OCI-LY7 (cell line): Measurements from ENCODE around the gene CD109. TPM values are rescaled to one million over a fixed set of nuclear protein-coding genes. Genes with fewer than 3 reads are reported as not detected.
A peak's percentile ranks its signal among the peaks of the same experiment; 100 is the strongest.

ENCODE experiments used
- BruUV-seq: library from RNA; stranded (reverse); fragments of 400-500 nt; replicated peaks from 2 replicates; lab custom pipeline; 2021; lab: Mats Ljungman, UMichigan
- CTCF ChIA-PET: fragments of 300-600 bp; sonication (Branson Sonifier 250); formaldehyde crosslinking; loops from one replicate; lab custom pipeline; 2022; ENCODE audit warnings: antibody characterized with exemption; ENCODE audit not compliant: unreplicated experiment; lab: Charles Lee
- POLR2A ChIA-PET: fragments of 300-600 bp; sonication (Branson Sonifier 250); formaldehyde crosslinking; loops from one replicate; lab custom pipeline; 2022; ENCODE audit warnings: antibody characterized with exemption; lab: Charles Lee
- DNase-seq: peaks from one replicate; pipeline ENCODE4 v3.0.0-alpha.2; 2015; ENCODE audit warnings: low spot score
- H2AFZ ChIP-seq: fragments of 200-600 bp; sonication (generic), shearing (Covaris generic); 2 replicates; pipeline ENCODE4 v1.6.1; 2014; ENCODE audit warnings: mild to moderate bottlenecking, antibody characterized with exemption, low read length, moderate library complexity
- H3K27ac ChIP-seq: fragments of 200-600 bp; sonication (generic); 2 replicates; pipeline ENCODE4 v1.5.1; 2014; ENCODE audit warnings: mixed run types, low read depth, mild to moderate bottlenecking, moderate library complexity, low read length, inconsistent platforms; ENCODE audit not compliant: poor library complexity, severe bottlenecking
- H3K36me3 ChIP-seq: fragments of 200-600 bp; sonication (generic); 2 replicates; pipeline ENCODE4 v1.6.1; 2014; ENCODE audit warnings: mild to moderate bottlenecking, antibody characterized with exemption, low read length, moderate library complexity, mixed read lengths; ENCODE audit not compliant: insufficient read depth
- H3K4me1 ChIP-seq: fragments of 200-600 bp; sonication (generic); 2 replicates; pipeline ENCODE4 v1.5.1; 2014; ENCODE audit warnings: mild to moderate bottlenecking, low read length; ENCODE audit not compliant: insufficient read depth, poor library complexity, severe bottlenecking
- H3K4me2 ChIP-seq: fragments of 200-600 bp; sonication (generic); 2 replicates; pipeline ENCODE4 v1.6.1; 2014; ENCODE audit warnings: mild to moderate bottlenecking, low read length
- H3K4me3 ChIP-seq: fragments of 200-600 bp; sonication (generic); 2 replicates; pipeline ENCODE4 v1.5.1; 2014; ENCODE audit warnings: mild to moderate bottlenecking, low read depth, low read length; ENCODE audit not compliant: poor library complexity, severe bottlenecking
- H3K79me2 ChIP-seq: fragments of 200-600 bp; sonication (generic); 2 replicates; pipeline ENCODE4 v1.6.1; 2016; ENCODE audit warnings: low read depth, mild to moderate bottlenecking, low read length, moderate library complexity, mixed read lengths; ENCODE audit not compliant: insufficient read depth
- H3K9me2 ChIP-seq: fragments of 200-600 bp; sonication (generic); 2 replicates; pipeline ENCODE4 v1.6.1; 2016; ENCODE audit warnings: mild to moderate bottlenecking, low read length, mixed read lengths; ENCODE audit not compliant: insufficient read depth
- H3K9me3 ChIP-seq: fragments of 200-600 bp; sonication (generic); 2 replicates; pipeline ENCODE4 v1.6.1; 2014; ENCODE audit warnings: mild to moderate bottlenecking, mixed run types, low read length, mixed read lengths
- H4K20me1 ChIP-seq: fragments of 200-600 bp; sonication (generic); 2 replicates; pipeline ENCODE4 v1.6.1; 2014; ENCODE audit warnings: mild to moderate bottlenecking, antibody characterized with exemption, low read length, moderate library complexity, mixed read lengths; ENCODE audit not compliant: insufficient read depth
- CTCF ChIP-seq: fragments of 200-600 bp; sonication (generic); conservative IDR thresholded peaks from 2 replicates; pipeline ENCODE4 v1.5.1; 2014; ENCODE audit warnings: mild to moderate bottlenecking, antibody characterized with exemption, low read length, moderate library complexity, mixed read lengths
- EZH2phosphoT487 ChIP-seq: fragments of 200-600 bp; sonication (generic); IDR thresholded peaks from 2 replicates; pipeline ENCODE4 v1.6.1; 2018; ENCODE audit warnings: low read depth, borderline replicate concordance, mild to moderate bottlenecking, mixed run types, antibody characterized with exemption, low read length, moderate library complexity, mixed read lengths
- intact Hi-C: fragments of 100-400 bp; cut with micrococcal nuclease; formaldehyde crosslinking; loops from one replicate; pipeline ENCODE4 v1.10.0; 2022; ENCODE audit not compliant: unreplicated experiment
- total RNA-seq, 2 experiments: library from RNA; depleted of rRNA in 1 of 2; stranded (reverse); fragments of >200 nt in 1 of 2; shearing (Covaris generic) in 1 of 2; gene quantifications; 2 replicates each; pipeline ENCODE4 v1.2.3, GENCODE V29; 2014 to 2022

Gene CD109
- total RNA-seq, 2 experiments from 2014 or later: 0.08 TPM; not detected in 1

DNA sequence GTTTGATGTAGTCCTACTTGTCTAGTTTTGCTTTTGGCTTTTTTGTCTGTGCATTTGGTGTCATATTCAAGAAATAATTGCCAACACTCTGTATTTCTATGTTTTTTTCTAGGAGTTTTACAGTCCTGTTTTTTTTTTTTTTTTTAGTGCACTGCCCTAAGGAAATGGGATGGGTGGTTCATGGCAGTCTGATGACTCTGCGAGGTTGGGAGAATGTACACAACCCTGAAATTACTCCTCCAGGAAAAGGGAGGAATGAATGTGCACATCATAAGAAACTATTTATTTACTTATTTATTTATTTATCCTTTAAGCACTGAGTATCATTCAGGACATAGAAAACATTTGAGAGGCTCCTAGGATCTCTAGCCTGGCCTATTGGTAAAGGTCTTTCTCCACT is 27.0 kb upstream of the CD109 start:
- TF ChIP-seq CTCF (no peak), EZH2phosphoT487 (no peak)
- no peak for DNase-seq
- intact Hi-C loops: no loop called here
- Histone ChIP-seq H3K9me2 (no peaks in the 10 kb centered on the region), H3K27ac (no peak overlapping the region), H2AFZ (no peak overlapping the region), H3K79me2 (no peaks in the 10 kb centered on the region), H3K4me3 (no peak overlapping the region), H4K20me1 (no peaks in the 10 kb centered on the region), H3K4me2 (no peak overlapping the region), H3K9me3 (no peaks in the 10 kb centered on the region), H3K4me1 (no peaks in the 10 kb centered on the region), H3K36me3 (no peaks in the 10 kb centered on the region)
- ChIA-PET CTCF (no interaction called here), POLR2A (no interaction called here)
- BruUV-seq: no TSS peak

DNA sequence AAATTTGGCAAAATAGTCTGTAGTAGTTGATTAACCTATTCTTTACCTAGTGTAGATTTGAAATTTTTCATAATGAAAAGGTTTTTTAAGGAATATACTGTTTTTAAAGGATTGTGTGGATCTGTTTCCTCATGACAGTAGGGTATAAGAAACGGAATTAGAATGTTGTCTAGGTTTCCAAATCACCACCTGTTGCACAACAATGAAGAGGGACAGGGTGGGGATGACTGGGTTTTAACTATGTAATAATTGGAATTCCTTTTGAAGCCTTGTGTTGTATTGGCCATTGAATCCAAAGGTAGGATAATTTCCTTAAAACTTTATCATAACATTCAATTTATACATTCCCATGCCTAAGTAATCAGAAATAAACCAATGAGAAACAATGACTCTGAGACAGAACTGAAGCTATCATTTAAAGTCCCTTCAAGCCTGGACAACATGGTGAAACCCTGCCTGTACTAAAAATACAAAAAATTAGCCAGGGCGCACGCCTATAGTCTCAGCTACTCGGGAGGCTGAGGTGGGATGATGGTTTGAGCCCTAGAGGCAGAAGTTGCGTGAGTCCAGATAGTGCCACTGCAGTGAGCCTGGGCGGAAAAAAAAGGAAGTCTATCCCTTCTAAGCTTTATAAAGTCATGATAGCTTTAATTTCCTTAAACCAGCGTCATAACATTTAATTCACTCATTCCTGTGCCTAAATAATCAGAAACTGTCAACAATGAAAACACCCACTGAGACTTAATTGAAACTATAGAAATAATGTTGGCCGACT is 23.9 kb upstream of the CD109 start:
- H3K4me1 ChIP-seq: no peaks in the 10 kb centered on the region
- BruUV-seq: no TSS peak
- H3K36me3 ChIP-seq: no peaks in the 10 kb centered on the region
- CTCF ChIA-PET: no interaction called here
- no peak overlapping the region for H2AFZ ChIP-seq
- TF ChIP-seq CTCF (no peak), EZH2phosphoT487 (no peak)
- no peak overlapping the region for H3K4me3 ChIP-seq
- no peaks in the 10 kb centered on the region for H3K9me3 ChIP-seq
- POLR2A ChIA-PET: no interaction called here
- no peak for DNase-seq
- intact Hi-C loops: no loop called here
- H3K4me2 ChIP-seq: no peak overlapping the region
- H4K20me1 ChIP-seq: no peaks in the 10 kb centered on the region
- no peak overlapping the region for H3K27ac ChIP-seq
- H3K79me2 ChIP-seq: no peaks in the 10 kb centered on the region
- H3K9me2 ChIP-seq: no peaks in the 10 kb centered on the region

- BruUV-seq: no TSS peak
- no peak overlapping the region for H2AFZ ChIP-seq
- H3K4me2 ChIP-seq: no peak overlapping the region
- intact Hi-C loops: loop anchor here (2.0 kb wide), 1 partner anchor 57 kb away; no protein-coding TSS in a partner anchor
- H3K79me2 ChIP-seq: no peaks in the 10 kb centered on the region
- no peaks in the 10 kb centered on the region for H4K20me1 ChIP-seq
- H3K4me1 ChIP-seq: no peaks in the 10 kb centered on the region
- no peaks in the 10 kb centered on the region for H3K9me2 ChIP-seq
- no peak overlapping the region for H3K27ac ChIP-seq
- no peaks in the 10 kb centered on the region for H3K36me3 ChIP-seq
- ChIA-PET POLR2A (no interaction called here), CTCF (interaction anchor here (0.8 to 1.6 kb wide), 2 partner anchors 10 to 58 kb away, joined by 3 to 5 read pairs; no protein-coding TSS in a partner anchor)
- DNase-seq: peak; percentile 66
- H3K9me3 ChIP-seq: no peaks in the 10 kb centered on the region
- TF ChIP-seq CTCF: peak; percentile 95
- TF ChIP-seq EZH2phosphoT487: no peak
- H3K4me3 ChIP-seq: no peak overlapping the region
Measured at GRCh38 chr6:73675466-73676098, 20.4 kb upstream of the CD109 start.
